Testis (tissue), 3 donors: ENCODE data around the gene SEC23IP. TPM values are rescaled to one million over a fixed set of nuclear protein-coding genes. Genes with fewer than 3 reads are reported as not detected.

ENCODE experiments used
- DNase-seq: peaks from one replicate; pipeline ENCODE4 v3.0.0-alpha.2; 2019
- H3K27ac ChIP-seq, 2 donors: fragments of 200-600 bp; sonication (generic); one replicate each; pipeline ENCODE4 v1.5.1; 2019
- H3K27me3 ChIP-seq: fragments of 200-600 bp; sonication (generic); one replicate; pipeline ENCODE4 v1.5.1; 2019
- H3K36me3 ChIP-seq: fragments of 200-600 bp; sonication (generic); one replicate; pipeline ENCODE4 v1.5.1; 2017; ENCODE audit warnings: low read depth; ENCODE audit errors: missing control alignments
- H3K4me1 ChIP-seq: fragments of 200-600 bp; sonication (generic); one replicate; pipeline ENCODE4 v1.5.1; 2019
- H3K4me3 ChIP-seq, 2 donors: fragments of 200-600 bp; sonication (generic); one replicate each; pipeline ENCODE4 v1.5.1; 2017 to 2019
- H3K9me3 ChIP-seq: fragments of 200-600 bp; sonication (generic); one replicate; pipeline ENCODE4 v1.5.1; 2017
- CTCF ChIP-seq, 3 experiments: fragments of 450-650 bp in 2 of 3; fragments of 200-600 bp in 1 of 3; sonication (generic) in 1 of 3; IDR thresholded peaks; one replicate each; pipeline ENCODE4 v1.5.1; 2016 to 2019; ENCODE audit warnings: antibody characterized with exemption in 3 of 3, mild to moderate bottlenecking in 2 of 3, moderate library complexity in 1 of 3
- POLR2A ChIP-seq: fragments of 450-650 bp; IDR thresholded peaks from one replicate; pipeline ENCODE4 v1.6.1; 2017; ENCODE audit warnings: antibody characterized with exemption, mild to moderate bottlenecking, moderate library complexity
- WGBS, 2 donors: methylation state at CpG; one replicate each; pipeline ENCODE4 v1.1.5; 2018; 5-methylcytosine and 5-hydroxymethylcytosine counted together
- intact Hi-C: fragments of 100-400 bp; cut with DNase I; formaldehyde crosslinking; loops from one replicate; pipeline ENCODE4 v1.15.1; 2023; ENCODE audit warnings: low total_unique reads
- microRNA-seq, 2 donors: library from miRNA; unstranded; fragments of <30 nt; microRNA quantifications; one replicate each; pipeline ENCODE4, GENCODE V29; 2016; ENCODE audit warnings: borderline number of aligned reads in 2 of 2, borderline replicate concordance in 1 of 2
- polyA plus RNA-seq: library from polyadenylated mRNA; stranded (reverse); fragments of 350-450 nt; fragmentation: Illumina TruSeq; extraction: RNeasy Lipid Tissue Mini Kit (QIAGEN cat#74804); gene quantifications from one replicate; pipeline ENCODE4 v1.2.3, GENCODE V29; 2014; ENCODE audit warnings: low read depth, low replicate concordance; ENCODE audit not compliant: insufficient read depth
- small RNA-seq, 2 donors: library from RNA; depleted of rRNA; stranded (forward); fragments of <200 nt; gene quantifications; one replicate each; pipeline ENCODE3, GENCODE V24; 2016
- total RNA-seq, 2 donors: library from RNA; depleted of rRNA; stranded (reverse); fragments of >200 nt; gene quantifications; one replicate each; pipeline ENCODE4 v1.2.3, GENCODE V29; 2016

The SEC23IP gene
- total and polyA plus RNA-seq, 3 donors from 2014 or later: 42.5 to 48.9 (median 43.3) TPM

GRCh38 chr10:119988333-119988732 is 95.8 kb downstream of the SEC23IP start:
- H3K9me3 ChIP-seq: no peaks in the 10 kb centered on the region
- H3K27ac ChIP-seq: no peak overlapping the region
- no peaks in the 10 kb centered on the region for H3K36me3 ChIP-seq
- H3K4me1 ChIP-seq: no peaks in the 10 kb centered on the region
- H3K27me3 ChIP-seq: no peaks in the 10 kb centered on the region
- WGBS, 2 donors: 43% methylated on average over 1 of the region's 1 CpG
- DNase-seq: no peak
- intact Hi-C loops: no loop called here
- TF ChIP-seq POLR2A (no peak), CTCF (IDR thresholded peaks at IDR 0.05) (no peak)
- H3K4me3 ChIP-seq: no peak overlapping the region

GRCh38 chr10:119989966-119990365 is 97.4 kb downstream of the SEC23IP start:
- no peaks in the 10 kb centered on the region for H3K4me1 ChIP-seq
- intact Hi-C loops: no loop called here
- no peak overlapping the region for H3K27ac ChIP-seq
- no peaks in the 10 kb centered on the region for H3K9me3 ChIP-seq
- TF ChIP-seq CTCF (IDR thresholded peaks at IDR 0.05) (no peak), POLR2A (no peak)
- DNase-seq: no peak
- no peaks in the 10 kb centered on the region for H3K27me3 ChIP-seq
- WGBS, 2 donors: 80 to 87% methylated on average over 7 of the region's 7 CpGs
- no peaks in the 10 kb centered on the region for H3K36me3 ChIP-seq
- no peak overlapping the region for H3K4me3 ChIP-seq

DNA sequence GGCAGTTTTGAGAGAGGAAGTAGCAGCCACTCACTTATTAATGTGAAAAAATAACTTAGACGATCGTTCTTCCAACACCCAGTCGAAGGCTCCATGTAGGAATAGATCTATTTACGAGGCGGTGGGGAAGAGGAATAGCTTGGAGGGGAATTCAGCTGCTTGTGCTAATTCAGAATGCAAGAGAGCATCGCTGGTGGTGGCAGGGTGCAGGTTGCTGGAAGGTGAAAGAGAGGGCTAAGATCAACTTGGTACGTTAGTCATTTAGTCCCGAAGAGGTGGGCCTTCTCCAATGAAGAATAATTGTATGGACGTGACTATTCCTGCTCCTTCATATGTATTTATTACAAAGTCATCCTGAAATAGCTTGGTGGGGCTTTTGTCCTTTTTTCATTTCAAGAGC is 98.5 kb downstream of the SEC23IP start:
- WGBS, 2 donors: 60 to 69% methylated on average over 9 of the region's 9 CpGs
- H3K4me3 ChIP-seq: no peak overlapping the region
- H3K4me1 ChIP-seq: no peaks in the 10 kb centered on the region
- H3K27ac ChIP-seq: no peak overlapping the region
- H3K9me3 ChIP-seq: no peaks in the 10 kb centered on the region
- H3K27me3 ChIP-seq: no peaks in the 10 kb centered on the region
- no peak for DNase-seq
- no peaks in the 10 kb centered on the region for H3K36me3 ChIP-seq
- TF ChIP-seq CTCF (IDR thresholded peaks at IDR 0.05): no peak
- TF ChIP-seq POLR2A: no peak
- intact Hi-C loops: no loop called here

GRCh38 chr10:119991816-119992215 is 99.3 kb downstream of the SEC23IP start:
- Histone ChIP-seq H3K9me3 (no peaks in the 10 kb centered on the region), H3K4me1 (no peaks in the 10 kb centered on the region), H3K27ac (no peak overlapping the region), H3K36me3 (no peaks in the 10 kb centered on the region), H3K4me3 (no peak overlapping the region), H3K27me3 (no peaks in the 10 kb centered on the region)
- WGBS, 2 donors: 92 to 96% methylated on average over 2 of the region's 2 CpGs
- DNase-seq: no peak
- intact Hi-C loops: no loop called here
- TF ChIP-seq POLR2A (no peak), CTCF (IDR thresholded peaks at IDR 0.05) (no peak)

Small RNAs within 50 kb of the gene (microRNA-seq; reads per million reads assigned to microRNA genes)
- gene MIR4682: 0 to 1.4 reads per million in 2 donors

Small RNAs within 50 kb of the gene (small RNA-seq; reads per million reads assigned to genes)
- gene MIR4682: 0 reads per million in 2 donors

Other genes starting within 250 kb of the SEC23IP start
- 10 to 100 TPM; 36.7 to 44.8 TPM for gene BAG3, start 241.3 kb upstream of the SEC23IP start, total RNA-seq
- 50.3 TPM for gene BAG3, start 241.3 kb upstream of the SEC23IP start, polyA plus RNA-seq
- gene INPP5F, start 166.7 kb upstream of the SEC23IP start, total RNA-seq: 10 to 100 TPM; 19.0 to 23.8 TPM
- 21.9 TPM for gene INPP5F, start 166.7 kb upstream of the SEC23IP start, polyA plus RNA-seq
- gene MCMBP, start 19.9 kb upstream of the SEC23IP start, total RNA-seq: 10 to 100 TPM; 47.4 to 47.9 TPM
- gene MCMBP, start 19.9 kb upstream of the SEC23IP start, polyA plus RNA-seq: 42.3 TPM